Stimulated activated effector memory CD8-positive, alpha-beta T cell treated with anti-CD3 and anti-CD28 coated beads, Interleukin-12 subunit alpha, Interleukin-12 subunit beta, amount 100 ng/mL, for 72 hours (primary cell): ENCODE measurements around the gene TIGD6.

ENCODE experiments used
- ATAC-seq: fragments of 150-1000 bp; cut with Tn5 transposase; 2 replicates; pipeline ENCODE4 v1.10.0; 2021
- DNase-seq, 2 donors: peaks; one replicate each; pipeline ENCODE4 v3.0.0; 2021 to 2022; ENCODE audit warnings: low spot score in 2 of 2
- H3K27ac Mint-ChIP-seq: one replicate; pipeline ENCODE4 v1.8.0; 2022; ENCODE audit warnings: mild to moderate bottlenecking, mixed read lengths
- H3K36me3 Mint-ChIP-seq: one replicate; pipeline ENCODE4 v1.8.0; 2022; ENCODE audit warnings: mild to moderate bottlenecking, mixed read lengths
- H3K4me1 Mint-ChIP-seq: one replicate; pipeline ENCODE4 v1.8.0; 2022; ENCODE audit warnings: mixed read lengths
- H3K4me3 Mint-ChIP-seq: one replicate; pipeline ENCODE4 v1.8.0; 2022; ENCODE audit warnings: mild to moderate bottlenecking, mixed read lengths
- H3K9me3 Mint-ChIP-seq: one replicate; pipeline ENCODE4 v1.8.0; 2022; ENCODE audit warnings: mixed read lengths

Gene TIGD6

DNA sequence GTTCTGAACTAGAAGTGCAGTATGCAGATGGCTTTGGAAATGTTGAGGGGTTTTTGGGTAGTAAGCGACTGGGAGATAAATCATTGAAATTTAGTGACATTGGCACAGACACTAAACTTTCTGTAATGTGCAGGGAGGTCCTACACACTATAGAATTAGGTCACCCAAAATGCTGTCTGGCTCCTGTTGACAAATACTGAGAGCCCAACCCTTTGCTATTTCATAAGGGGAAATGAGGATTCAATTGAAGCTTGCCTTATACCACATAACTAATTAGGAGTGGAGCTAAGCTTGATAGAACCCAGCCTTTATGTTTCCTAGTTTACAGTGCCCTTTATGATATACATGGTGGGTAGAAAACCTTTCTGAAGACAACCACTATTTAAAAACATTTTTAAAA is 22.7 kb upstream of the TIGD6 start:
- Mint-ChIP-seq H3K27ac (no peak overlapping the region), H3K36me3 (peaks cover 100% of the 10 kb centered on the region), H3K4me1 (peaks cover 7% of the 10 kb centered on the region), H3K9me3 (no peaks in the 10 kb centered on the region), H3K4me3 (no peak overlapping the region)
- no peak for DNase-seq
- no peak for ATAC-seq

DNA sequence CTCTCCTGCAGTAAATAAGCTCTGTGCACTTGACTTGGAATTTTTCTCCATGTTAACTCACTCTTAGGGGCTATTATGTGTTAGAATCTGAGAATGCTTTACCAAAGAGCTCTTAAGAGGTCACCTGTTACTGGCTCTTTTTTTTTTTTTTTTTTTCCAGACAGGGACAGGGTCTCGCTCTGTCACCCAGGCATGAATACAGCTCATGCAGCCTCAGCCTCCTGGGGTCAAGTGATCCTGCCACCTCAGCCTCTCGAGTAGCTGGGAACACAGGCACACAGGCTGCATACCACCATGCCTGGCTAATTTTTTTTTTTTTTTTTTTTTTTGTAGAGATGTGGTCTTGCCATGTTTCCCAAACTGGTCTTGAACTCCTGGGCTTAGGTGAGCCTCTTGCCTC is 22.2 kb upstream of the TIGD6 start:
- DNase-seq = no peak

GRCh38 chr5:150022158-150022531 is 21.7 kb upstream of the TIGD6 start:
- no peak overlapping the region for H3K4me3 Mint-ChIP-seq
- no peak overlapping the region for H3K27ac Mint-ChIP-seq
- no peaks in the 10 kb centered on the region for H3K9me3 Mint-ChIP-seq
- no peak for ATAC-seq
- peaks cover 7% of the 10 kb centered on the region for H3K4me1 Mint-ChIP-seq
- H3K36me3 Mint-ChIP-seq = peaks cover 100% of the 10 kb centered on the region
- no peak for DNase-seq

More for the DNA sequence above, 22.2 kb upstream of the TIGD6 start:
- Mint-ChIP-seq H3K36me3 (peaks cover 100% of the 10 kb centered on the region), H3K27ac (no peak overlapping the region), H3K4me3 (no peak overlapping the region), H3K4me1 (peaks cover 7% of the 10 kb centered on the region), H3K9me3 (no peaks in the 10 kb centered on the region)
- no peak for ATAC-seq

DNA sequence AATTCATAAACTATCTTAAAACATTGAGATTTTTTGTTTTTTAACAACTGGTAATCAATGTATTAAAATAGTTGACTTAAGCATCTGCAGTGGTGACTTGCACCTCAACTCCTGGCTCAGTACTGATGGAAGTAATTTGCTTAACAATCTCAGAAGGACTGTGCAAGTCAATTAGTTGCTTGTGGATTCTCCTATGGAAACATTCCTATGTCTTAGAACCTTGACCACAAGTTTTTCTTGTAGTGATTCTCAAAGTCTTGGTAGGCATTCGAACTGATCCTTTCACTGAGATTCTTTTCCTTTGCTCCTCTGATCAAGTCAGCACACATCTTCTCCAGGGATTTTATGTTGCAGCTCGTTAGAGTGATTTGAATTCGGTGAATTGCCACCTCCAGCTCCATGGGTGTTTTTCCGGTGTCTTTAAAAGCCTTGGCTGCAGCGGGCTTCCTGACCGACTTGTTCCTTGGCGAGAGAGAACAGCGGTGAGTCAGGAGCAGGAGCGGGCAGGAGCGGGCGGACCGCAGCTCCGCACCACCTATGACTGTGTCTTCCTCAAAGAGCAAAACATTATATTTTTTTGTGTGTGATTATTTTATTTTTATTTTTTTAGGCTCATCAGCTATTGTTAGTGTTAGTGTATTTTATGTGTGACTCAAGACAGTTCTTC is 21.2 kb upstream of the TIGD6 start:
- H3K27ac Mint-ChIP-seq = no peak overlapping the region
- H3K4me3 Mint-ChIP-seq = no peak overlapping the region
- peaks cover 100% of the 10 kb centered on the region for H3K36me3 Mint-ChIP-seq
- H3K9me3 Mint-ChIP-seq = no peaks in the 10 kb centered on the region
- DNase-seq = no peak
- no peak for ATAC-seq
- H3K4me1 Mint-ChIP-seq = peaks cover 7% of the 10 kb centered on the region

DNA sequence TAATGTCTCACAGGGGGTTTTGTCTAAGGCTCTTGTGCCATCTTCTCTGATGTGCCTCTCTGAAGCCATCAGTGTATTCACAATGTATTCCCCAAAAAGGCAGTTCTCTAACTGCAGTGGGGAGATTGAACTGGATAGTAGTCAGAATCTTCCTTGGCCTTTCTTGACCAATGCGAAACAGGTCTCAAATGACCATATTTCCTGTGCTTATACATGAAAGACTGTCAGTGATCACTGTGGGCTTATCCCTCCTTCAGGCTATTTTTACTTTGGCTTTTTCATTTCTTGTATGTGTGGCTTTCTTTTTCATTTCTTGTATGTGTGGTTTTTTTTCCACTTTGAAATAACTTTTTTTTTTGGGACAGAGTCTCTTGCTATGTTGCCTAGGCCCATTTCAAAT is 19.8 kb upstream of the TIGD6 start:
- Mint-ChIP-seq H3K9me3 (no peaks in the 10 kb centered on the region), H3K36me3 (peaks cover 100% of the 10 kb centered on the region), H3K4me3 (no peak overlapping the region), H3K4me1 (peaks cover 7% of the 10 kb centered on the region), H3K27ac (no peak overlapping the region)
- DNase-seq = no peak
- no peak for ATAC-seq

GRCh38 chr5:150017226-150018005 is 17.0 kb upstream of the TIGD6 start:
- DNase-seq (no peak), ATAC-seq (no peak)
- Mint-ChIP-seq H3K9me3 (no peaks in the 10 kb centered on the region), H3K27ac (no peak overlapping the region), H3K4me1 (peaks cover 7% of the 10 kb centered on the region), H3K4me3 (no peak overlapping the region), H3K36me3 (peaks cover 100% of the 10 kb centered on the region)

- H3K36me3 Mint-ChIP-seq = peaks cover 100% of the 10 kb centered on the region
- DNase-seq (no peak), ATAC-seq (no peak)
- H3K9me3 Mint-ChIP-seq = no peaks in the 10 kb centered on the region
- H3K4me1 Mint-ChIP-seq = peaks cover 1% of the 10 kb centered on the region
- H3K4me3 Mint-ChIP-seq = no peak overlapping the region
- no peak overlapping the region for H3K27ac Mint-ChIP-seq
These were observed 16.1 kb upstream of the TIGD6 start for GRCh38 chr5:150016537-150016936.

DNA sequence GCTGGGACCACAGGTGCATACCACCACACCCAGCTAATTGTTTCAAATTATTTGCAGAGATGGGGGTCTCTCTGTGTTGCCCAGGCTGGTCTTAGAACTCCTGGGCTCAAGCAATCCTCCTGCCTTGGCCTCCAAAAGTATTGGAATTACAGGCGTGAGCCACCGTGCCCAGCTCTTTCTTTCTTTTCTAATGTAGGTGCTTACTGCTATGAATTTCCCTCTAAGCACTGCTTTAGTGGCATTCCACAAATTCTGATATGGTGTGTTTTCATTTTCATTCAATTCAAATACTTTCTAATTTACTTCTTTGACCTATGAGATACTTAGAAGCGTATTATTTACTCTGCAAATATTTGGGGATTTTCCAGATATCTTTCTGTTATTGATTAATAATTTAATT is 15.0 kb upstream of the TIGD6 start:
- Mint-ChIP-seq H3K4me3 (no peak overlapping the region), H3K4me1 (no peaks in the 10 kb centered on the region), H3K27ac (no peak overlapping the region), H3K9me3 (no peaks in the 10 kb centered on the region), H3K36me3 (peaks cover 100% of the 10 kb centered on the region)
- ATAC-seq = no peak
- no peak for DNase-seq

DNA sequence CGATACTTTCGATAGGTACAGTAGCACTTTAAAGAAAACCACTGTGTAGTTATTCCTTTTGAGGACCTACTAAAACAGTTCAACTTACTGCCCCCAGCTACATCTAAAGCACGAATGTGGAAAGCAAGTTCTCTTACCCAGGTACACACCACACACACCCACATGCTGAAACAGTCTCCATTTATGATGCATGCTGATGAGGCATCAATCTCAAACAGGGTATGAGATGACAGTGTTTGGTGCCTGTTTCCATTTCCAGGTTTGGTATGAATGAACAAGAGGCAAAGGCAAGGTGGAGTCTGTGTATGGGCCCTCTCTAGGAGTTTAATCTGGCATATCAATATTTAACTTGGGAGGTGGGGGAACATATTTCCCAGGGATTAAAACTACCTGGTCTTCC is 14.0 kb upstream of the TIGD6 start:
- DNase-seq = no peak
- no peak overlapping the region for H3K27ac Mint-ChIP-seq
- H3K4me1 Mint-ChIP-seq = peaks cover 8% of the 10 kb centered on the region
- no peak overlapping the region for H3K4me3 Mint-ChIP-seq
- no peaks in the 10 kb centered on the region for H3K9me3 Mint-ChIP-seq
- peak; percentile 76 for ATAC-seq
- H3K36me3 Mint-ChIP-seq = peaks cover 96% of the 10 kb centered on the region

GRCh38 chr5:150013931-150014330 is 13.5 kb upstream of the TIGD6 start:
- DNase-seq (no peak), ATAC-seq (no peak)
- Mint-ChIP-seq H3K4me1 (peaks cover 8% of the 10 kb centered on the region), H3K4me3 (no peak overlapping the region), H3K36me3 (peaks cover 92% of the 10 kb centered on the region), H3K9me3 (no peaks in the 10 kb centered on the region), H3K27ac (no peak overlapping the region)

- Mint-ChIP-seq H3K27ac (peak overlapping the region; percentile 43), H3K36me3 (peaks cover 92% of the 10 kb centered on the region), H3K9me3 (no peaks in the 10 kb centered on the region), H3K4me1 (peaks cover 27% of the 10 kb centered on the region), H3K4me3 (no peak overlapping the region)
- DNase-seq (no peak), ATAC-seq (peak; percentile 45)
These were observed 9.4 kb upstream of the TIGD6 start for GRCh38 chr5:150009671-150010387.

DNA sequence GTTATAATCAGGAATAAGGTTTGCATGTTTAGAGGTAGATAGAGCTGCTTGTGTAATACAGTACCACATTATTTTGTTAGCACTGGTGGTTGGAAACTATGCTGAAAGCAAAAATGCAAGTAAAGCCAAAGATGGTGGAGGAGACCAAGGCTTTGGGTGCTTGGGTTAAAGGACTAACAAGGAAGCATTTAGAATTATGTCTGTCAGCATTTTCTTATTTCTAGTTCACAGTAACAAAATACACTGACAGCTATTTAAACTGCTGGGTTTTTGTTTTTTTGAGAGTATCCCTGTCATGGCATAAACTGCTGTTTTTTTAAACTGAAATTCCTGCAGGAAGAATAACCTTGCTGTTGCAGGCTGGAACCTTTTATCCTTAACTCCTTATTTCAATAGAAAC is 6.6 kb upstream of the TIGD6 start:
- no peak overlapping the region for H3K27ac Mint-ChIP-seq
- H3K4me1 Mint-ChIP-seq = peaks cover 54% of the 10 kb centered on the region
- H3K9me3 Mint-ChIP-seq = no peaks in the 10 kb centered on the region
- H3K36me3 Mint-ChIP-seq = peaks cover 92% of the 10 kb centered on the region
- ATAC-seq = no peak
- no peak for DNase-seq
- no peak overlapping the region for H3K4me3 Mint-ChIP-seq

GRCh38 chr5:150006318-150006717 is 5.9 kb upstream of the TIGD6 start:
- DNase-seq (no peak), ATAC-seq (no peak)
- Mint-ChIP-seq H3K36me3 (peaks cover 92% of the 10 kb centered on the region), H3K27ac (no peak overlapping the region), H3K9me3 (no peaks in the 10 kb centered on the region), H3K4me3 (no peak overlapping the region), H3K4me1 (peaks cover 60% of the 10 kb centered on the region)

DNA sequence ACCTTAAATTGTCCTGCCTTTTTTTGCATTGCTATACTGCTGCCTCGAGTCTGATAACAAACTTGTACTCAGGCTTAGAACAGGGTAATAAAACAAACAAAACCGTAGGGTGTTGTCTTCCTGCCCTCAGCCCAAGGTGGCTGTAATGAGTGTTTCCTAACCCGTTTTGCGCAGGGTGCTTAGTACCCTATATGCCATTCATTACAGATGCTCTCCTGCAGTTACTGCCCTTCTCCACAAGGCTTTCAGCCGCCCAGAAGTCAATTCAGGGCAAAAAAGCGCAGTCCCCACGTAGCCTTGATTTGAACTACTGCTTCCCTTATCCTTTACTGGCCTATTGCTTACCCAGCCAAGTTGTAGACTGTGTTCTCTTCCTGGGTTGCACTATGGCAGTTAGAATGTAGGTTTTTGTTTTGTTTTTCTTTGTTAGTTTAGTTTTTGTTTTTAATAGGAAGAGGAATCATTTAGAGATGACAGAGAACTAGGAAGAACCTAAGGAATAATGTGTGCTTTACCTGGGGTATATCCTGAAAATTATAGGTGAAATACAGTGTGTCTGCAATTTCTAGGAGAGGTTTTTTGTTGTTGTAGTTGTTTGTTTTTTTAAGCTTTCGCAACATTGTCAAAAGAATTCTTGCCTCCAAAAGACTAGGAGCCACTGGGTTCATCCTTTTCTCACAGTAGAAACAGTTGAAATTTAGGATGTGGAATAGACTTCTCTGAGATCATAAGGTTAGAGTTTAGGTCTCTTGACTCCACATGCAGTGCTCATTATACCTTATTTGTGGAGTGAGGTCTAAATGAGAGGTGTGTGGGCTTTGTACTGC is 1.4 kb upstream of the TIGD6 start:
- peak overlapping the region; percentile 77 for H3K4me3 Mint-ChIP-seq
- peak overlapping the region; percentile 89 for H3K27ac Mint-ChIP-seq
- peaks cover 59% of the 10 kb centered on the region for H3K36me3 Mint-ChIP-seq
- H3K4me1 Mint-ChIP-seq = peaks cover 60% of the 10 kb centered on the region
- ATAC-seq (peak; percentile 79), DNase-seq (peak; percentile 22 to 74)
- H3K9me3 Mint-ChIP-seq = no peaks in the 10 kb centered on the region
